SK-N-SH (cell line): Measurements from ENCODE around the gene VPS13C. TPM values are rescaled to one million over a fixed set of nuclear protein-coding genes. Genes with fewer than 3 reads are reported as not detected.

Source experiments
- CTCF ChIA-PET: fragments of 300-600, 350-600 bp; formaldehyde crosslinking; extraction: SDS; loops from one replicate; lab custom pipeline; 2021; lab: Yijun Ruan, JAX
- POLR2A ChIA-PET: fragments of 350-600 bp; sonication (Branson Sonifier 250); formaldehyde crosslinking; extraction: SDS; loops from one replicate; lab custom pipeline; 2020; ENCODE audit warnings: antibody characterized with exemption, inconsistent platforms; lab: Yijun Ruan, JAX
- DNase-seq: peaks from one replicate; pipeline ENCODE4 v3.0.0; 2012
- H2AFZ ChIP-seq: fragments of 200-600 bp; sonication (generic); 2 replicates; pipeline ENCODE4 v1.8.1; 2016; ENCODE audit warnings: antibody characterized with exemption, mild to moderate bottlenecking, low read depth
- H3F3A ChIP-seq: fragments of 200-600 bp; sonication (generic); replicated peaks from 2 replicates; pipeline ENCODE3; 2016; ENCODE audit warnings: antibody characterized with exemption, mild to moderate bottlenecking; ENCODE audit not compliant: insufficient read depth
- H3K27ac ChIP-seq, 2 experiments: fragments of 200-500 bp in 1 of 2; fragments of 200-600 bp in 1 of 2; sonication (Bioruptor generic) in 1 of 2; sonication (generic), shearing (Covaris generic) in 1 of 2; 2 replicates each; pipeline versions ENCODE4 v1.5.1 to v1.6.1; 2014 to 2016; ENCODE audit warnings: low read depth in 2 of 2, inconsistent platforms in 1 of 2, low read length in 1 of 2, mild to moderate bottlenecking in 1 of 2, mixed read lengths in 1 of 2
- H3K27me3 ChIP-seq: fragments of 200-600 bp; sonication (generic), shearing (Covaris generic); 2 replicates; pipeline ENCODE4 v1.6.1; 2016; ENCODE audit warnings: mixed run types; ENCODE audit not compliant: insufficient read depth
- H3K36me3 ChIP-seq, 2 experiments: fragments of 200-500 bp in 1 of 2; fragments of 200-600 bp in 1 of 2; sonication (Bioruptor generic) in 1 of 2; sonication (generic) in 1 of 2; replicated peaks in 1 of 2; 2 replicates each; pipeline versions ENCODE3 to v1.5.1; 2014 to 2016; ENCODE audit warnings: low read length in 1 of 2, mild to moderate bottlenecking in 1 of 2; ENCODE audit not compliant: insufficient read depth in 2 of 2, control insufficient read depth in 1 of 2
- H3K4me1 ChIP-seq, 2 experiments: fragments of 200-500 bp in 1 of 2; fragments of 200-600 bp in 1 of 2; sonication (Bioruptor generic) in 1 of 2; sonication (generic), shearing (Covaris generic) in 1 of 2; 2 replicates each; pipeline versions ENCODE4 v1.5.1 to v1.6.1; 2014 to 2016; ENCODE audit warnings: low read depth in 1 of 2, low read length in 1 of 2, mixed run types in 1 of 2; ENCODE audit not compliant: insufficient read depth in 2 of 2, control insufficient read depth in 1 of 2
- H3K4me2 ChIP-seq: fragments of 200-600 bp; sonication (generic), shearing (Covaris generic); 2 replicates; pipeline ENCODE4 v1.6.1; 2017; ENCODE audit warnings: mixed run types
- H3K4me3 ChIP-seq, 2 experiments: fragments of 200-500 bp in 1 of 2; fragments of 200-600 bp in 1 of 2; sonication (Bioruptor generic) in 1 of 2; sonication (generic), shearing (Covaris generic) in 1 of 2; 2 replicates each; pipeline versions ENCODE4 v1.5.1 to v1.8.1; 2014 to 2016; ENCODE audit warnings: low read depth in 2 of 2, inconsistent platforms in 1 of 2, low read length in 1 of 2, mild to moderate bottlenecking in 1 of 2, mixed read lengths in 1 of 2, moderate library complexity in 1 of 2
- H3K79me2 ChIP-seq: fragments of 200-600 bp; sonication (generic); 2 replicates; pipeline ENCODE4 v1.8.1; 2017; ENCODE audit warnings: mild to moderate bottlenecking; ENCODE audit not compliant: insufficient read depth
- H3K9ac ChIP-seq: fragments of 200-600 bp; sonication (generic); 2 replicates; pipeline ENCODE4 v1.6.1; 2017; ENCODE audit warnings: mixed run types
- H3K9me2 ChIP-seq: fragments of 200-600 bp; sonication (generic); 2 replicates; pipeline ENCODE4 v1.6.1; 2017; ENCODE audit warnings: mixed run types
- H3K9me3 ChIP-seq: fragments of 200-600 bp; sonication (generic); 2 replicates; pipeline ENCODE4 v1.6.1; 2017; ENCODE audit warnings: mixed run types, mild to moderate bottlenecking, moderate library complexity
- H4K20me1 ChIP-seq: fragments of 200-600 bp; sonication (generic); 2 replicates; pipeline ENCODE4 v1.6.1; 2017; ENCODE audit warnings: mild to moderate bottlenecking, mixed run types; ENCODE audit not compliant: insufficient read depth
- CHD2 ChIP-seq: fragments of 150-350 bp; IDR thresholded peaks from 2 replicates; pipeline ENCODE4 v1.6.1; 2018; ENCODE audit warnings: low read length; ENCODE audit not compliant: partially characterized antibody
- ELF1 ChIP-seq: IDR thresholded peaks from 2 replicates; pipeline ENCODE4 v1.4.0; 2012
- EZH2phosphoT487 ChIP-seq: fragments of 200-600 bp; sonication (generic); IDR thresholded peaks from 2 replicates; pipeline ENCODE4 v1.6.1; 2017; ENCODE audit warnings: low read depth, mixed run types, mild to moderate bottlenecking, antibody characterized with exemption, moderate library complexity, borderline replicate concordance
- FOSL2 ChIP-seq: IDR thresholded peaks from 2 replicates; pipeline ENCODE4 v1.4.0; 2012; ENCODE audit warnings: low read depth, mild to moderate bottlenecking, moderate library complexity, borderline replicate concordance
- JUND ChIP-seq: IDR thresholded peaks from 2 replicates; pipeline ENCODE4 v1.4.0; 2012
- POLR2AphosphoS5 ChIP-seq: IDR thresholded peaks from 2 replicates; pipeline ENCODE4 v1.6.1; 2012; ENCODE audit warnings: low read depth, low read length
- RAD21 ChIP-seq: IDR thresholded peaks from 2 replicates; pipeline ENCODE4 v1.6.1; 2012; ENCODE audit warnings: mild to moderate bottlenecking, low read length
- RCOR1 ChIP-seq: fragments of 150-350 bp; IDR thresholded peaks from 2 replicates; pipeline ENCODE4 v1.6.1; 2017; ENCODE audit warnings: antibody characterized with exemption, low read length
- RXRA ChIP-seq: IDR thresholded peaks from 2 replicates; pipeline ENCODE4 v1.4.0; 2012; ENCODE audit warnings: low read depth, mild to moderate bottlenecking, borderline replicate concordance
- SMC3 ChIP-seq: IDR thresholded peaks from 2 replicates; pipeline ENCODE4 v1.6.1; 2012; ENCODE audit warnings: low read depth, low read length, improper control_type of control experiment
- TCF12 ChIP-seq: IDR thresholded peaks from 2 replicates; pipeline ENCODE4 v1.4.0; 2012
- TEAD4 ChIP-seq: IDR thresholded peaks from 2 replicates; pipeline ENCODE4 v1.4.0; 2012; ENCODE audit warnings: mild to moderate bottlenecking, borderline replicate concordance; ENCODE audit not compliant: insufficient read depth
- YY1 ChIP-seq: IDR thresholded peaks from 2 replicates; pipeline ENCODE4 v1.4.0; 2012; ENCODE audit warnings: low read depth, mild to moderate bottlenecking
- ZBTB33 ChIP-seq: IDR thresholded peaks from 2 replicates; pipeline ENCODE4 v1.4.0; 2012; ENCODE audit warnings: low read depth, borderline replicate concordance
- WGBS: methylation state at CpG from one replicate; pipeline ENCODE4 v1.1.6; 2017; ENCODE audit warnings: low lambda C conversion rate; 5-methylcytosine and 5-hydroxymethylcytosine counted together
- polyA plus RNA-seq, 3 experiments: library from polyadenylated mRNA; depleted of rRNA; stranded (reverse); fragments of >200 nt; gene quantifications; 2 replicates each; pipeline ENCODE4 v1.2.3, GENCODE V29; 2012
- TF ChIP-seq, protein P1 (sequence below): fragments of 150-350 bp; IDR thresholded peaks from 2 replicates; pipeline ENCODE4 v1.6.1; 2016; ENCODE audit warnings: mild to moderate bottlenecking, low read depth, low read length
- TF ChIP-seq, protein P2 (sequence below): IDR thresholded peaks from 2 replicates; pipeline ENCODE4 v1.4.0; 2012; ENCODE audit warnings: low read depth
- TF ChIP-seq, protein P3 (sequence below): fragments of 200-600 bp; sonication (generic); IDR thresholded peaks from 2 replicates; pipeline ENCODE4 v1.6.1; 2017; ENCODE audit warnings: antibody characterized with exemption, mild to moderate bottlenecking, moderate library complexity
- TF ChIP-seq, protein P4 (sequence below): IDR thresholded peaks from 2 replicates; pipeline ENCODE4; 2012

The VPS13C gene
- polyA plus RNA-seq, 1 of the 3 experiments (the other 2 are of a cell fraction): 5.7 TPM

DNA sequence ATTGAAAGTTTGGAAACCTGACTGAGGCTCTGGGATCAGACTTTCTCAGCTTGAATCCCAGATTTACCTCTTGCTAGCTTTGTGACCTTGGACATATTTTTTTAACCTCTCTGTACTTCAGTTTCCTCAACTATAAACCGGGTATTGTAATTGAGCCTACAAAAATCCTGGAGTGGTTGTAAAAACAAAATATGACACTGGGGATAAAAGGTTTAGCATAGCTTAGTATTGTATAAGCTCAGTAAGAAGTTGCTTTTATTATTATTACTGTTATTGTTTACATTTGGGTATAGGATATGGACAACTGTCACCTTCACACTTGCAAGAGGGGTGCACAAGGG is 28.1 kb upstream of the VPS13C start:
- Histone ChIP-seq H3K9me3 (no peaks in the 10 kb centered on the region), H3K27ac (peak overlapping the region in 1 of 2 experiments; percentile 93; a peak in 2 of 4 replicates), H3K4me1 (peaks cover 3 to 18% of the 10 kb centered on the region in 2 experiments; a peak in 2 of 4 replicates), H3K79me2 (no peaks in the 10 kb centered on the region), H4K20me1 (no peaks in the 10 kb centered on the region), H3K9ac (no peak overlapping the region), H2AFZ (no peak overlapping the region), H3K9me2 (no peaks in the 10 kb centered on the region), H3K27me3 (no peaks in the 10 kb centered on the region), H3F3A (no peaks in the 10 kb centered on the region), H3K36me3 (no peaks in the 10 kb centered on the region), H3K4me3 (no peak overlapping the region), H3K4me2 (no peak overlapping the region)
- ChIA-PET CTCF (interaction anchor here (0.6 to 2.3 kb wide), 7 partner anchors 10 to 359 kb away, joined by 3 to 14 read pairs (median 5); no protein-coding TSS in a partner anchor), POLR2A (interaction anchor here (1.5 kb wide), 1 partner anchor 22 kb away, joined by 15 read pairs; no protein-coding TSS in a partner anchor)
- 64% methylated on average over 1 of the region's 1 CpG for WGBS
- no peak for DNase-seq
- TF ChIP-seq, protein P1, sequence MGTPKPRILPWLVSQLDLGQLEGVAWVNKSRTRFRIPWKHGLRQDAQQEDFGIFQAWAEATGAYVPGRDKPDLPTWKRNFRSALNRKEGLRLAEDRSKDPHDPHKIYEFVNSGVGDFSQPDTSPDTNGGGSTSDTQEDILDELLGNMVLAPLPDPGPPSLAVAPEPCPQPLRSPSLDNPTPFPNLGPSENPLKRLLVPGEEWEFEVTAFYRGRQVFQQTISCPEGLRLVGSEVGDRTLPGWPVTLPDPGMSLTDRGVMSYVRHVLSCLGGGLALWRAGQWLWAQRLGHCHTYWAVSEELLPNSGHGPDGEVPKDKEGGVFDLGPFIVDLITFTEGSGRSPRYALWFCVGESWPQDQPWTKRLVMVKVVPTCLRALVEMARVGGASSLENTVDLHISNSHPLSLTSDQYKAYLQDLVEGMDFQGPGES: no peak
- TF ChIP-seq CHD2 (no peak), EZH2phosphoT487 (no peak), TCF12 (no peak), RXRA (no peak), RCOR1 (no peak)
- TF ChIP-seq, protein P2, sequence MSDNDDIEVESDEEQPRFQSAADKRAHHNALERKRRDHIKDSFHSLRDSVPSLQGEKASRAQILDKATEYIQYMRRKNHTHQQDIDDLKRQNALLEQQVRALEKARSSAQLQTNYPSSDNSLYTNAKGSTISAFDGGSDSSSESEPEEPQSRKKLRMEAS: no peak

DNA sequence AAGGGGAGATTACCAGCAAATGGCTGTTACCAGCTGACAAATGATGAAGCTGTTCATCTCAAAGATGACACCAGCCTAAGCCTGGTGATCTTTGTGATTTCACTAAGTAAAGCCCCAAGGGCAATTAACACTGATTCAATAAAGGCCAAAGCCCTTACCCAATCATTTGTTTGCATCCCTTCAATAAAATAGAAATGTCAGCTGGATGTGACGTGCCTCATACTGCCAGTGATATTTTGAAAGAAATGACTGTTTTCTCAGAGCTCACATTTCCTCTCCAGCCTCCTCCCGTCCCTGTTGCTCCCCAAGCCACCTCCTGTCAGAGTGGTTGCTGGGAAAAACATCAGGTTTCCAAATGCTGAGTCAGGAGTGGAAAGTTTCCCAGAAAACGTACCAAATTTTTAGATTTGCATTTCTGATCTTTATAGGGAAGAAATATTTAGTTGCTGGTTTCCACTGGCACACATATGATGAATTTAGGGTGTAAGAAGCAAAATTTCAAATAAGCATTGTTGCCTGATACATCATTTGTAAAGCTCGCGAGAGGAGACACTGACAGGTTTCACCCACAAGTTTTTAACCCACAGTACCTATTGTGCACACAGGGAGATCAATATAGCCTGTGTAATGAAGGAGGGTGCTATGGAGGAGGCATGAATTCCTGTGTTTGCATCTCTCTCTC is 27.6 kb upstream of the VPS13C start:
- Histone ChIP-seq H3K79me2 (no peaks in the 10 kb centered on the region), H3K4me1 (peaks cover 3 to 18% of the 10 kb centered on the region in 2 experiments; a peak in 2 of 4 replicates), H4K20me1 (no peaks in the 10 kb centered on the region), H3K27ac (peak overlapping the region in 1 of 2 experiments; percentile 93; a peak in 2 of 4 replicates), H3K9ac (no peak overlapping the region), H3K9me2 (no peaks in the 10 kb centered on the region), H3K4me2 (no peak overlapping the region), H3K4me3 (no peak overlapping the region), H3K9me3 (no peaks in the 10 kb centered on the region), H3K36me3 (no peaks in the 10 kb centered on the region), H3F3A (no peaks in the 10 kb centered on the region), H2AFZ (no peak overlapping the region), H3K27me3 (no peaks in the 10 kb centered on the region)
- ChIA-PET CTCF (interaction anchor here (0.6 to 2.3 kb wide), 9 partner anchors 10 to 359 kb away, joined by 3 to 14 read pairs (median 5); no protein-coding TSS in a partner anchor), POLR2A (interaction anchor here (1.5 kb wide), 1 partner anchor 22 kb away, joined by 15 read pairs; no protein-coding TSS in a partner anchor)
- WGBS: 58% methylated on average over 5 of the region's 5 CpGs
- DNase-seq: peak; percentile 59
- TF ChIP-seq TEAD4 (no peak), YY1 (no peak), CHD2 (peak; percentile 10), POLR2AphosphoS5 (no peak), RXRA (no peak), ZBTB33 (no peak), FOSL2 (no peak), ELF1 (no peak), SMC3 (no peak), JUND (no peak), RAD21 (peak; percentile 3; the same call in 1 of the 2 replicates)
- TF ChIP-seq, protein P1: no peak
- TF ChIP-seq, protein P3, sequence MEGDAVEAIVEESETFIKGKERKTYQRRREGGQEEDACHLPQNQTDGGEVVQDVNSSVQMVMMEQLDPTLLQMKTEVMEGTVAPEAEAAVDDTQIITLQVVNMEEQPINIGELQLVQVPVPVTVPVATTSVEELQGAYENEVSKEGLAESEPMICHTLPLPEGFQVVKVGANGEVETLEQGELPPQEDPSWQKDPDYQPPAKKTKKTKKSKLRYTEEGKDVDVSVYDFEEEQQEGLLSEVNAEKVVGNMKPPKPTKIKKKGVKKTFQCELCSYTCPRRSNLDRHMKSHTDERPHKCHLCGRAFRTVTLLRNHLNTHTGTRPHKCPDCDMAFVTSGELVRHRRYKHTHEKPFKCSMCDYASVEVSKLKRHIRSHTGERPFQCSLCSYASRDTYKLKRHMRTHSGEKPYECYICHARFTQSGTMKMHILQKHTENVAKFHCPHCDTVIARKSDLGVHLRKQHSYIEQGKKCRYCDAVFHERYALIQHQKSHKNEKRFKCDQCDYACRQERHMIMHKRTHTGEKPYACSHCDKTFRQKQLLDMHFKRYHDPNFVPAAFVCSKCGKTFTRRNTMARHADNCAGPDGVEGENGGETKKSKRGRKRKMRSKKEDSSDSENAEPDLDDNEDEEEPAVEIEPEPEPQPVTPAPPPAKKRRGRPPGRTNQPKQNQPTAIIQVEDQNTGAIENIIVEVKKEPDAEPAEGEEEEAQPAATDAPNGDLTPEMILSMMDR: no peak
- TF ChIP-seq, protein P4, sequence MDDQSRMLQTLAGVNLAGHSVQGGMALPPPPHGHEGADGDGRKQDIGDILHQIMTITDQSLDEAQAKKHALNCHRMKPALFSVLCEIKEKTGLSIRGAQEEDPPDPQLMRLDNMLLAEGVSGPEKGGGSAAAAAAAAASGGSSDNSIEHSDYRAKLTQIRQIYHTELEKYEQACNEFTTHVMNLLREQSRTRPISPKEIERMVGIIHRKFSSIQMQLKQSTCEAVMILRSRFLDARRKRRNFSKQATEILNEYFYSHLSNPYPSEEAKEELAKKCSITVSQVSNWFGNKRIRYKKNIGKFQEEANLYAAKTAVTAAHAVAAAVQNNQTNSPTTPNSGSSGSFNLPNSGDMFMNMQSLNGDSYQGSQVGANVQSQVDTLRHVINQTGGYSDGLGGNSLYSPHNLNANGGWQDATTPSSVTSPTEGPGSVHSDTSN: no peak
